HL-60 (cell line): ENCODE results near the gene DIAPH3.

Experiments
- DNase-seq, 2 experiments: peaks; one replicate each; pipeline ENCODE4 v3.0.0-alpha.2; 2010 to 2020; ENCODE audit warnings: low read depth in 1 of 2, low spot score in 1 of 2
- H3K27ac ChIP-seq: fragments of 250-450 bp; sonication (Bioruptor Pico); replicated peaks from 2 replicates; pipeline ENCODE4 v1.5.1; 2020; ENCODE audit warnings: mild to moderate bottlenecking, moderate library complexity
- H3K27me3 ChIP-seq: fragments of 250-450 bp; sonication (Bioruptor Pico); 2 replicates; pipeline ENCODE4 v1.5.1; 2021; ENCODE audit warnings: mild to moderate bottlenecking, moderate library complexity; ENCODE audit not compliant: insufficient read depth, poor library complexity, severe bottlenecking
- H3K4me3 ChIP-seq: replicated peaks from 2 replicates; pipeline ENCODE4 v1.5.1; 2011; ENCODE audit warnings: mild to moderate bottlenecking, control low read depth, low read length; ENCODE audit not compliant: insufficient read depth
- GABPA ChIP-seq: IDR thresholded peaks from 2 replicates; pipeline ENCODE4 v1.6.1; 2012; ENCODE audit warnings: low read depth
- POLR2AphosphoS5 ChIP-seq: IDR thresholded peaks from 2 replicates; pipeline ENCODE4 v1.6.1; 2012; ENCODE audit warnings: low read depth
- SPI1 ChIP-seq: IDR thresholded peaks from 2 replicates; pipeline ENCODE4 v1.6.1; 2012; ENCODE audit warnings: low read depth, mild to moderate bottlenecking, borderline replicate concordance
- TF ChIP-seq, protein P1 (sequence below): IDR thresholded peaks from 2 replicates; pipeline ENCODE4 v1.6.1; 2012; ENCODE audit warnings: low read depth; ENCODE audit not compliant: insufficient replicate concordance
- TF ChIP-seq, protein P2 (sequence below): IDR thresholded peaks from one replicate; pipeline ENCODE4 v1.5.1; 2011; ENCODE audit warnings: low read length, control low read depth, inconsistent platforms; ENCODE audit not compliant: insufficient read depth

The DIAPH3 gene

DNA sequence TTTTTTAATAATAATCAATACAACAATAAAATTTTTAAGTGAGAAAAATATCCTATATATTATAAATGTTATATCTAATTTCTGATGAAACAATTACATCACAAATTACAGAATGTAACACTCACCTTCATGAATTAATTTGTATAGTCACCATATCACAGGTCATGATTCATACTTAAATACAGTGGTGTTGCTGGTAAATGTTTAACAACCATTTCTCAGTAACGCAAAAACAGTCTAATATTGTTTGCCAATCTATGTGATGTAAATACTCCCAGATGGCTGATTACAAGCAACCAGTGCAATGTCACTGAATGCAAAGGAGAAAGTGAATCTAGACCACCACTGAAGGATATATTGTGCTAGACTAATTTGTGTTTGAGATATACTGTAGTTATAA is 97.5 kb downstream of the DIAPH3 start:
- no peak overlapping the region for H3K4me3 ChIP-seq
- no peak for DNase-seq
- TF ChIP-seq POLR2AphosphoS5 (no peak), SPI1 (no peak), GABPA (no peak)
- TF ChIP-seq, protein P1, sequence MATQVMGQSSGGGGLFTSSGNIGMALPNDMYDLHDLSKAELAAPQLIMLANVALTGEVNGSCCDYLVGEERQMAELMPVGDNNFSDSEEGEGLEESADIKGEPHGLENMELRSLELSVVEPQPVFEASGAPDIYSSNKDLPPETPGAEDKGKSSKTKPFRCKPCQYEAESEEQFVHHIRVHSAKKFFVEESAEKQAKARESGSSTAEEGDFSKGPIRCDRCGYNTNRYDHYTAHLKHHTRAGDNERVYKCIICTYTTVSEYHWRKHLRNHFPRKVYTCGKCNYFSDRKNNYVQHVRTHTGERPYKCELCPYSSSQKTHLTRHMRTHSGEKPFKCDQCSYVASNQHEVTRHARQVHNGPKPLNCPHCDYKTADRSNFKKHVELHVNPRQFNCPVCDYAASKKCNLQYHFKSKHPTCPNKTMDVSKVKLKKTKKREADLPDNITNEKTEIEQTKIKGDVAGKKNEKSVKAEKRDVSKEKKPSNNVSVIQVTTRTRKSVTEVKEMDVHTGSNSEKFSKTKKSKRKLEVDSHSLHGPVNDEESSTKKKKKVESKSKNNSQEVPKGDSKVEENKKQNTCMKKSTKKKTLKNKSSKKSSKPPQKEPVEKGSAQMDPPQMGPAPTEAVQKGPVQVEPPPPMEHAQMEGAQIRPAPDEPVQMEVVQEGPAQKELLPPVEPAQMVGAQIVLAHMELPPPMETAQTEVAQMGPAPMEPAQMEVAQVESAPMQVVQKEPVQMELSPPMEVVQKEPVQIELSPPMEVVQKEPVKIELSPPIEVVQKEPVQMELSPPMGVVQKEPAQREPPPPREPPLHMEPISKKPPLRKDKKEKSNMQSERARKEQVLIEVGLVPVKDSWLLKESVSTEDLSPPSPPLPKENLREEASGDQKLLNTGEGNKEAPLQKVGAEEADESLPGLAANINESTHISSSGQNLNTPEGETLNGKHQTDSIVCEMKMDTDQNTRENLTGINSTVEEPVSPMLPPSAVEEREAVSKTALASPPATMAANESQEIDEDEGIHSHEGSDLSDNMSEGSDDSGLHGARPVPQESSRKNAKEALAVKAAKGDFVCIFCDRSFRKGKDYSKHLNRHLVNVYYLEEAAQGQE: no peak
- TF ChIP-seq, protein P2, sequence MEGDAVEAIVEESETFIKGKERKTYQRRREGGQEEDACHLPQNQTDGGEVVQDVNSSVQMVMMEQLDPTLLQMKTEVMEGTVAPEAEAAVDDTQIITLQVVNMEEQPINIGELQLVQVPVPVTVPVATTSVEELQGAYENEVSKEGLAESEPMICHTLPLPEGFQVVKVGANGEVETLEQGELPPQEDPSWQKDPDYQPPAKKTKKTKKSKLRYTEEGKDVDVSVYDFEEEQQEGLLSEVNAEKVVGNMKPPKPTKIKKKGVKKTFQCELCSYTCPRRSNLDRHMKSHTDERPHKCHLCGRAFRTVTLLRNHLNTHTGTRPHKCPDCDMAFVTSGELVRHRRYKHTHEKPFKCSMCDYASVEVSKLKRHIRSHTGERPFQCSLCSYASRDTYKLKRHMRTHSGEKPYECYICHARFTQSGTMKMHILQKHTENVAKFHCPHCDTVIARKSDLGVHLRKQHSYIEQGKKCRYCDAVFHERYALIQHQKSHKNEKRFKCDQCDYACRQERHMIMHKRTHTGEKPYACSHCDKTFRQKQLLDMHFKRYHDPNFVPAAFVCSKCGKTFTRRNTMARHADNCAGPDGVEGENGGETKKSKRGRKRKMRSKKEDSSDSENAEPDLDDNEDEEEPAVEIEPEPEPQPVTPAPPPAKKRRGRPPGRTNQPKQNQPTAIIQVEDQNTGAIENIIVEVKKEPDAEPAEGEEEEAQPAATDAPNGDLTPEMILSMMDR: no peak
- H3K27ac ChIP-seq: no peak overlapping the region
- H3K27me3 ChIP-seq: no peaks in the 10 kb centered on the region

DNA sequence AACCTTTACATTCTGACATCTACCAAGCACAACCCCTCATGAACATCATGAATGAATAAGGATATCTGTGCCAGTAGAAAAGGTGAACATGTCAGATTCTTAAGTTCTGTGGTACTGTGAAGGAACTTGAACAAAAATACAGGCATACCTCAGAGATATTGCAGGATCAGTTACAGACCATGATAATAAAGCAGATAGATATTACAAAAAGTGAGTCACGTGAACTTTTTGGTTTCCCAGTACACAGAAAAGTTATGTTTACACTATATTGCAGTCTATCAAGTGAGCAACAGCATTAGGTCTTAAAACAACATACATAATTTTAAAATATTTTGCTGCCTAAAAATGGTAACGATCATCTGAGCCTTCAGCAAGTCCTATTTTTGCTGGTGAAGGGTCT is 101.2 kb downstream of the DIAPH3 start:
- TF ChIP-seq SPI1 (no peak), POLR2AphosphoS5 (no peak), GABPA (no peak)
- TF ChIP-seq, protein P1: no peak
- TF ChIP-seq, protein P2: no peak
- H3K27me3 ChIP-seq: no peaks in the 10 kb centered on the region
- no peak for DNase-seq
- no peak overlapping the region for H3K27ac ChIP-seq
- no peak overlapping the region for H3K4me3 ChIP-seq

DNA sequence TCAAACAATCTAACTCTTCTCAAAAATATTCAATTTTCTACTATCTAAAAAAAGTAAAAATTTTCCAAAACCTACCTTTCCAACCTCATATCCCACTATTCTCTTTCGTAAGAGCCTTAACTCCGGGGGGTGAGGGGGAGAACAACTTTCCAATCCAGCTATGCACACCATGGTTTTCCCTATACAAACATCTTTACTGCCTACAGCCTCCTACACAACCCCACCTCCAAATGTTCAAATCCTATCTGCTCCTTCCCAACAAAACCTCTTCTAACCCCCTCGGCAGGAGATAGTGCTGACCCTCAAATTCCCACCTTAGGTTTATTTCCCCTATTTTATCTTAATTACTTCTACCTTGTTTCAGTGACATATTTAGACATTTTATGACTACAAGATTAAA is 102.0 kb downstream of the DIAPH3 start:
- no peak overlapping the region for H3K4me3 ChIP-seq
- DNase-seq: no peak
- H3K27ac ChIP-seq: no peak overlapping the region
- TF ChIP-seq SPI1: no peak
- TF ChIP-seq, protein P1: no peak
- no peak for TF ChIP-seq POLR2AphosphoS5
- no peak for TF ChIP-seq GABPA
- TF ChIP-seq, protein P2: no peak
- H3K27me3 ChIP-seq: no peaks in the 10 kb centered on the region
